Calu3 (cell line): ENCODE measurements around the gene EMC8. TPM values are rescaled to one million over a fixed set of nuclear protein-coding genes. Genes with fewer than 3 reads are reported as not detected.
"Not testable (repeated sequence)": the region's sequence is repeated elsewhere in the genome, so short reads cannot be mapped to it uniquely, and the experiment has no call there.

Source experiments
- BruUV-seq: library from RNA; stranded (reverse); fragments of 400-500 nt; replicated peaks from 2 replicates; lab custom pipeline; 2021; lab: Mats Ljungman, UMichigan
- CTCF ChIA-PET: fragments of 300-600 bp; sonication (Branson Sonifier 250); formaldehyde crosslinking; loops from one replicate; lab custom pipeline; 2022; ENCODE audit warnings: antibody characterized with exemption; lab: Charles Lee
- DNase-seq: peaks from one replicate; pipeline ENCODE4 v3.0.0; 2022
- H3K27ac Mint-ChIP-seq: one replicate; pipeline ENCODE4 v1.8.0; 2022; ENCODE audit warnings: mixed read lengths; ENCODE audit not compliant: unreplicated experiment
- H3K27me3 Mint-ChIP-seq: one replicate; pipeline ENCODE4 v1.8.0; 2022; ENCODE audit warnings: mixed read lengths; ENCODE audit not compliant: unreplicated experiment
- H3K36me3 Mint-ChIP-seq: one replicate; pipeline ENCODE4 v1.8.0; 2022; ENCODE audit warnings: mild to moderate bottlenecking, moderate library complexity, mixed read lengths; ENCODE audit not compliant: insufficient read depth, unreplicated experiment
- H3K4me1 Mint-ChIP-seq: one replicate; pipeline ENCODE4 v1.8.0; 2022; ENCODE audit warnings: mild to moderate bottlenecking, low read depth, mixed read lengths; ENCODE audit not compliant: unreplicated experiment
- H3K4me3 Mint-ChIP-seq: one replicate; pipeline ENCODE4 v1.8.0; 2022; ENCODE audit warnings: mild to moderate bottlenecking, low read depth, moderate library complexity, mixed read lengths; ENCODE audit not compliant: unreplicated experiment
- H3K9me3 Mint-ChIP-seq: one replicate; pipeline ENCODE4 v1.8.0; 2022; ENCODE audit warnings: low read depth, mixed read lengths; ENCODE audit not compliant: unreplicated experiment
- CTCF ChIP-seq: fragments of 200-600 bp; IDR thresholded peaks from one replicate; pipeline ENCODE4 v1.8.0; 2022; ENCODE audit warnings: antibody characterized with exemption; ENCODE audit not compliant: unreplicated experiment
- intact Hi-C: fragments of 100-400 bp; cut with micrococcal nuclease; formaldehyde crosslinking; loops from one replicate; pipeline ENCODE4 v1.10.0; 2022; ENCODE audit not compliant: unreplicated experiment
- total RNA-seq: library from RNA; stranded (reverse); gene quantifications from 2 replicates; pipeline ENCODE4 v1.2.3, GENCODE V29; 2022

Gene EMC8
- total RNA-seq, 1 experiment from 2014 or later, result 62.7 TPM

DNA sequence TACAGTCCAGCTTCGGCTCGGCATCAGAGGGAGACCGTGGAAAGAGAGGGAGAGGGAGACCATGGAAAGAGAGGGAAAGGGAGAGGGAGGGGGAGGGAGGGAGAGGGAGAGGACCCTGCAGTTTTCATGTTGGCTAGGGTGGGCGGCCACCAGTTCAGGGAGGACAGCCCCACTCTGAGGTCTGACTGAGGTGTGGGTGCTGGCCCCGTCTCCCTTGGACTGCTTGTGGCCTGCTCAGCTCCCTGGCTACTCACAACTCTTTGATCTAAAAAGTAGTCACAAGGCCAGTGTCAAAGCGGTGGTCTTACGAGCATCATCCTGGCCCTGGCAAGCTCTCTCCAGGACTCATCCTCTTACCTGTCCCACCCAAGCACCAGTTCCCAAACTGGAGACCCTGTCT is 9.6 kb upstream of the EMC8 start:
- H3K27me3 Mint-ChIP-seq, result peaks cover 40% of the 10 kb centered on the region
- no peaks in the 10 kb centered on the region for H3K4me1 Mint-ChIP-seq
- no peak for DNase-seq
- H3K36me3 Mint-ChIP-seq, result peaks cover 16% of the 10 kb centered on the region
- H3K9me3 Mint-ChIP-seq, result no peaks in the 10 kb centered on the region
- no peak overlapping the region for H3K27ac Mint-ChIP-seq
- BruUV-seq, result no TSS peak
- no peak overlapping the region for H3K4me3 Mint-ChIP-seq
- TF ChIP-seq CTCF, result no peak
- intact Hi-C loops, result no loop called here
- CTCF ChIA-PET, result interaction anchor here (0.6 kb wide), 1 partner anchor 767 kb away, joined by 11 read pairs; no protein-coding TSS in a partner anchor

DNA sequence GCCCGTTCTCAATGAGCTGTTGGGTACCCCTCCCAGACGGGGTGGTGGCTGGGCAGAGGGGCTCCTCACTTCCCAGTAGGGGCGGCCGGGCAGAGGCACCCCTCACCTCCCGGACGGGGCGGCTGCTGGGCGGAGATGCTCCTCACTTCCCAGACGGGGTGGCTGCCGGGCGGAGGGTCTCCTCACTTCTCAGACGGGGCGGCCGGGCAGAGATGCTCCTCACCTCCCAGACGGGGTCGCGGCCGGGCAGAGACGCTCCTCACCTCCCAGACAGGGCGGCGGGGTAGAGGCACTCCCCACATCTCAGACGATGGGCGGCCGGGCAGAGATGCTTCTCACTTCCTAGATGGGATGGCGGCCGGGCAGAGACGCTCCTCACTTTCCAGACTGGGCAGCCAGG is 8.8 kb upstream of the EMC8 start:
- H3K27me3 Mint-ChIP-seq, result peaks cover 32% of the 10 kb centered on the region
- intact Hi-C loops, H3K9me3 Mint-ChIP-seq, BruUV-seq, H3K4me3 Mint-ChIP-seq, CTCF ChIA-PET, H3K27ac Mint-ChIP-seq, H3K4me1 Mint-ChIP-seq, DNase-seq: not testable (repeated sequence)
- H3K36me3 Mint-ChIP-seq, result peaks cover 20% of the 10 kb centered on the region

DNA sequence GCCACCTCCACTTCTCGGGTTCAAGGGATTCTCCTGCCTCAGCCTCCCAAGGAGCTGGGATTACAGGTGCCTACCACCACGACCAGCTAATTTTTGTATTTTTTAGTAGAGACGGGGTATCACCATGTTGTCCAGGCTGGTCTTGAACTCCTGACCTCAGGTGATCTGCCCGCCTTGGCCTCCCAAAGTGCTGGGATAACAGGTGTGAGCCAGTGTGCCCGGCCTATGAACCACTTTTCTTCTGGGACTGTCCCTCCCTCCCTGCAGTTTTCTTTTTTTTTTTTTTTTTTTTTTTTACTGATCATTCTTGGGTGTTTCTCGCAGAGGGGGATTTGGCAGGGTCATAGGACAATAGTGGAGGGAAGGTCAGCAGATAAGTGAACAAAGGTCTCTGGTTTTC is 8.0 kb upstream of the EMC8 start:
- H3K9me3 Mint-ChIP-seq, DNase-seq, CTCF ChIA-PET, H3K4me3 Mint-ChIP-seq, H3K4me1 Mint-ChIP-seq, intact Hi-C loops, BruUV-seq, H3K27ac Mint-ChIP-seq: not testable (repeated sequence)
- Mint-ChIP-seq H3K27me3 (peaks cover 24% of the 10 kb centered on the region), H3K36me3 (peaks cover 28% of the 10 kb centered on the region)

DNA sequence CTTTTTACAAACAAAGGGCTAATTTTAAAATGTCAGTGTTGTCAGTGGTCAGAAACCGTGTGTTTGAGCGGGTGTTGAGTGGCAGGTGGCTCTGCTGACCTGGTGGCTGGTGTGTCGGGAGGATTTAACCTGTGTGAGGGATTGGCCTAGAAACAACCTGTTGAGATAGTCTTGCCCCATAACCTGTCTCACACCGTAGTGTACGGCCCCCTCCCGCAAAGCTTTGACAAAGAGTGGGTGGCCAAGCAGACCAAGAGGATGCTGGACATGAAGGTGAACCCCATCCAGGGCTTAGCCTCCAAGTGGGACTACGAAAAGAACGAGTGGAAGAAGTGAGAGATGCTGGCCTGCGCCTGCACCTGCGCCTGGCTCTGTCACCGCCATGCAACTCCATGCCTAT is 7.2 kb upstream of the EMC8 start:
- Mint-ChIP-seq H3K9me3 (no peaks in the 10 kb centered on the region), H3K4me3 (no peak overlapping the region), H3K27ac (no peak overlapping the region), H3K4me1 (peaks cover 10% of the 10 kb centered on the region), H3K36me3 (peaks cover 36% of the 10 kb centered on the region), H3K27me3 (peaks cover 16% of the 10 kb centered on the region)
- no peak for DNase-seq
- no TSS peak for BruUV-seq
- CTCF ChIA-PET, result no interaction called here
- intact Hi-C loops, result no loop called here
- no peak for TF ChIP-seq CTCF

GRCh38 chr16:85805442-85806045 is 6.2 kb upstream of the EMC8 start:
- Mint-ChIP-seq H3K4me1 (peaks cover 11% of the 10 kb centered on the region), H3K4me3 (no peak overlapping the region), H3K27ac (no peak overlapping the region), H3K9me3 (no peaks in the 10 kb centered on the region), H3K27me3 (peaks cover 6% of the 10 kb centered on the region), H3K36me3 (peaks cover 46% of the 10 kb centered on the region)
- CTCF ChIA-PET, result no interaction called here
- no TSS peak for BruUV-seq
- TF ChIP-seq CTCF, result no peak
- DNase-seq, result no peak
- intact Hi-C loops, result no loop called here
